Activated CD4-positive, alpha-beta memory T cell treated with anti-CD3 and anti-CD28 coated beads for 36 hours (primary cell): Measurements from ENCODE around the gene CTDSPL. TPM values are rescaled to one million over a fixed set of nuclear protein-coding genes. Genes with fewer than 3 reads are reported as not detected.
A peak's percentile ranks its signal among the peaks of the same experiment; 100 is the strongest.
"Not testable (repeated sequence)": the region's sequence is repeated elsewhere in the genome, so short reads cannot be mapped to it uniquely, and the experiment has no call there.

ENCODE experiments used
- CTCF ChIA-PET: fragments of 350-600 bp; sonication (Branson Sonifier 250); formaldehyde crosslinking; loops from one replicate; lab custom pipeline; 2021; ENCODE audit warnings: antibody characterized with exemption, inconsistent platforms; lab: Charles Lee
- POLR2A ChIA-PET: fragments of 350-600 bp; sonication (Branson Sonifier 250); formaldehyde crosslinking; loops from one replicate; lab custom pipeline; 2021; ENCODE audit warnings: antibody characterized with exemption; lab: Charles Lee
- DNase-seq: peaks from one replicate; pipeline ENCODE4 v3.0.0-alpha.2; 2020
- H3K27ac Mint-ChIP-seq: one replicate; pipeline ENCODE4 v1.8.0; 2021; ENCODE audit warnings: mixed read lengths
- H3K27me3 Mint-ChIP-seq: one replicate; pipeline ENCODE4 v1.8.0; 2021; ENCODE audit warnings: mixed read lengths
- H3K36me3 Mint-ChIP-seq: one replicate; pipeline ENCODE4 v1.8.0; 2021; ENCODE audit warnings: mixed read lengths
- H3K4me1 Mint-ChIP-seq: one replicate; pipeline ENCODE4 v1.8.0; 2021; ENCODE audit warnings: low read depth, mixed read lengths
- H3K4me3 Mint-ChIP-seq: one replicate; pipeline ENCODE4 v1.8.0; 2021; ENCODE audit warnings: mild to moderate bottlenecking, mixed read lengths
- H3K9me3 Mint-ChIP-seq: one replicate; pipeline ENCODE4 v1.8.0; 2021; ENCODE audit warnings: mixed read lengths
- intact Hi-C: fragments of 100-400 bp; cut with micrococcal nuclease; formaldehyde crosslinking; loops from one replicate; pipeline ENCODE4 v1.15.1; 2023
- total RNA-seq, 2 experiments: library from RNA; stranded (reverse); gene quantifications; one replicate each; pipeline ENCODE4 v1.2.3, GENCODE V29; 2021

CTDSPL gene
- total RNA-seq = 1 to 10 TPM; 3.7 to 5.1 TPM

- H3K9me3 Mint-ChIP-seq = no peaks in the 10 kb centered on the region
- peak; percentile 18 for DNase-seq
- H3K4me1 Mint-ChIP-seq = peaks cover 17% of the 10 kb centered on the region
- ChIA-PET POLR2A (no interaction called here), CTCF (no interaction called here)
- intact Hi-C loops = no loop called here
- H3K36me3 Mint-ChIP-seq = no peaks in the 10 kb centered on the region
- H3K27me3 Mint-ChIP-seq = peaks cover 14% of the 10 kb centered on the region
- peak within 1 kb of the TSS; percentile 75 for H3K4me3 Mint-ChIP-seq
- H3K27ac Mint-ChIP-seq = no peak within 1 kb of the TSS
These were observed at the start of gene CTDSPL for GRCh38 chr3:37861620-37862041. TSS of gene CTDSPL (plus strand) at chr3:37861880. CDS start at chr3:37862200, 320 bp downstream.

- no peak overlapping the region for H3K27ac Mint-ChIP-seq
- H3K36me3 Mint-ChIP-seq = no peaks in the 10 kb centered on the region
- intact Hi-C loops = no loop called here
- ChIA-PET CTCF (no interaction called here), POLR2A (no interaction called here)
- H3K27me3 Mint-ChIP-seq = peaks cover 2% of the 10 kb centered on the region
- H3K4me1 Mint-ChIP-seq = no peaks in the 10 kb centered on the region
- no peak for DNase-seq
- no peaks in the 10 kb centered on the region for H3K9me3 Mint-ChIP-seq
- no peak overlapping the region for H3K4me3 Mint-ChIP-seq
These were observed 49.2 kb upstream of the CTDSPL start for GRCh38 chr3:37812499-37812896.

- H3K36me3 Mint-ChIP-seq = no peaks in the 10 kb centered on the region
- H3K4me1 Mint-ChIP-seq = no peaks in the 10 kb centered on the region
- intact Hi-C loops = no loop called here
- H3K4me3 Mint-ChIP-seq = no peak overlapping the region
- CTCF ChIA-PET = no interaction called here
- H3K9me3 Mint-ChIP-seq = no peaks in the 10 kb centered on the region
- H3K27me3 Mint-ChIP-seq = peaks cover 5% of the 10 kb centered on the region
- no peak for DNase-seq
- POLR2A ChIA-PET = no interaction called here
- no peak overlapping the region for H3K27ac Mint-ChIP-seq
These were observed 48.3 kb upstream of the CTDSPL start for GRCh38 chr3:37813403-37813802.

- intact Hi-C loops = no loop called here
- no peak for DNase-seq
- Mint-ChIP-seq H3K36me3 (no peaks in the 10 kb centered on the region), H3K4me1 (no peaks in the 10 kb centered on the region), H3K27ac (no peak overlapping the region), H3K9me3 (no peaks in the 10 kb centered on the region), H3K4me3 (no peak overlapping the region), H3K27me3 (peaks cover 5% of the 10 kb centered on the region)
- ChIA-PET POLR2A (no interaction called here), CTCF (no interaction called here)
These were observed 47.1 kb upstream of the CTDSPL start for GRCh38 chr3:37814547-37814946.

GRCh38 chr3:37815156-37815555, 46.5 kb upstream of the CTDSPL start:
- CTCF ChIA-PET, POLR2A ChIA-PET, H3K36me3 Mint-ChIP-seq, H3K4me1 Mint-ChIP-seq, intact Hi-C loops, H3K9me3 Mint-ChIP-seq, H3K4me3 Mint-ChIP-seq, DNase-seq, H3K27me3 Mint-ChIP-seq, H3K27ac Mint-ChIP-seq: not testable (repeated sequence)

- CTCF ChIA-PET = no interaction called here
These were observed 45.4 kb upstream of the CTDSPL start for GRCh38 chr3:37816271-37816670.

GRCh38 chr3:37819591-37819990, 42.1 kb upstream of the CTDSPL start:
- no peak for DNase-seq
- ChIA-PET POLR2A (no interaction called here), CTCF (interaction anchor here (1.0 kb wide), 1 partner anchor 154 kb away, joined by 3 read pairs; no protein-coding TSS in a partner anchor)
- Mint-ChIP-seq H3K4me3 (no peak overlapping the region), H3K27ac (no peak overlapping the region), H3K4me1 (no peaks in the 10 kb centered on the region), H3K9me3 (no peaks in the 10 kb centered on the region), H3K27me3 (peaks cover 5% of the 10 kb centered on the region), H3K36me3 (no peaks in the 10 kb centered on the region)
- intact Hi-C loops = no loop called here

More at GRCh38 chr3:37816271-37816670, 45.4 kb upstream of the CTDSPL start:
- Mint-ChIP-seq H3K4me3 (no peak overlapping the region), H3K4me1 (no peaks in the 10 kb centered on the region), H3K36me3 (no peaks in the 10 kb centered on the region), H3K27me3 (peaks cover 5% of the 10 kb centered on the region), H3K27ac (no peak overlapping the region), H3K9me3 (no peaks in the 10 kb centered on the region)
- no peak for DNase-seq
- POLR2A ChIA-PET = no interaction called here
- intact Hi-C loops = no loop called here

GRCh38 chr3:37820286-37820685, 41.4 kb upstream of the CTDSPL start:
- ChIA-PET CTCF (interaction anchor here (1.0 kb wide), 1 partner anchor 154 kb away, joined by 3 read pairs; no protein-coding TSS in a partner anchor), POLR2A (no interaction called here)
- Mint-ChIP-seq H3K36me3 (no peaks in the 10 kb centered on the region), H3K27me3 (peaks cover 5% of the 10 kb centered on the region), H3K4me1 (no peaks in the 10 kb centered on the region), H3K27ac (no peak overlapping the region), H3K4me3 (no peak overlapping the region), H3K9me3 (no peaks in the 10 kb centered on the region)
- intact Hi-C loops = no loop called here
- DNase-seq = no peak

- no peaks in the 10 kb centered on the region for H3K4me1 Mint-ChIP-seq
- POLR2A ChIA-PET = no interaction called here
These were observed 38.5 kb upstream of the CTDSPL start for GRCh38 chr3:37823189-37823588.

GRCh38 chr3:37824090-37824953, 37.4 kb upstream of the CTDSPL start:
- POLR2A ChIA-PET = no interaction called here
- no peaks in the 10 kb centered on the region for H3K36me3 Mint-ChIP-seq
- no peak overlapping the region for H3K4me3 Mint-ChIP-seq
- no peaks in the 10 kb centered on the region for H3K4me1 Mint-ChIP-seq
- H3K27ac Mint-ChIP-seq = no peak overlapping the region
- intact Hi-C loops = no loop called here
- no peaks in the 10 kb centered on the region for H3K9me3 Mint-ChIP-seq
- DNase-seq = no peak
- CTCF ChIA-PET = no interaction called here
- H3K27me3 Mint-ChIP-seq = peaks cover 8% of the 10 kb centered on the region

More at GRCh38 chr3:37823189-37823588, 38.5 kb upstream of the CTDSPL start:
- CTCF ChIA-PET = no interaction called here
- no peak overlapping the region for H3K4me3 Mint-ChIP-seq
- H3K27me3 Mint-ChIP-seq = peaks cover 2% of the 10 kb centered on the region
- H3K9me3 Mint-ChIP-seq = no peaks in the 10 kb centered on the region
- no peak for DNase-seq
- no peaks in the 10 kb centered on the region for H3K36me3 Mint-ChIP-seq
- H3K27ac Mint-ChIP-seq = no peak overlapping the region
- intact Hi-C loops = no loop called here

- POLR2A ChIA-PET = no interaction called here
- DNase-seq = no peak
These were observed 36.7 kb upstream of the CTDSPL start for GRCh38 chr3:37824954-37825328.

GRCh38 chr3:37825744-37826400, 35.8 kb upstream of the CTDSPL start:
- ChIA-PET CTCF (no interaction called here), POLR2A (no interaction called here)
- no peak overlapping the region for H3K4me3 Mint-ChIP-seq
- peaks cover 8% of the 10 kb centered on the region for H3K27me3 Mint-ChIP-seq
- no peaks in the 10 kb centered on the region for H3K4me1 Mint-ChIP-seq
- no peaks in the 10 kb centered on the region for H3K36me3 Mint-ChIP-seq
- H3K27ac Mint-ChIP-seq = no peak overlapping the region
- intact Hi-C loops = no loop called here
- H3K9me3 Mint-ChIP-seq = no peaks in the 10 kb centered on the region
- DNase-seq = no peak

More at GRCh38 chr3:37824954-37825328, 36.7 kb upstream of the CTDSPL start:
- no peak overlapping the region for H3K27ac Mint-ChIP-seq
- H3K27me3 Mint-ChIP-seq = peaks cover 8% of the 10 kb centered on the region
- no peaks in the 10 kb centered on the region for H3K9me3 Mint-ChIP-seq
- H3K4me1 Mint-ChIP-seq = no peaks in the 10 kb centered on the region
- no peaks in the 10 kb centered on the region for H3K36me3 Mint-ChIP-seq
- no peak overlapping the region for H3K4me3 Mint-ChIP-seq
- CTCF ChIA-PET = no interaction called here
- intact Hi-C loops = no loop called here
